ENCODE measurements around the gene C17orf67. TPM values are rescaled to one million over a fixed set of nuclear protein-coding genes. Genes with fewer than 3 reads are reported as not detected.

Gene C17orf67
- polyA plus RNA-seq, 2 donors = 0.44 to 2.1 TPM

DNA sequence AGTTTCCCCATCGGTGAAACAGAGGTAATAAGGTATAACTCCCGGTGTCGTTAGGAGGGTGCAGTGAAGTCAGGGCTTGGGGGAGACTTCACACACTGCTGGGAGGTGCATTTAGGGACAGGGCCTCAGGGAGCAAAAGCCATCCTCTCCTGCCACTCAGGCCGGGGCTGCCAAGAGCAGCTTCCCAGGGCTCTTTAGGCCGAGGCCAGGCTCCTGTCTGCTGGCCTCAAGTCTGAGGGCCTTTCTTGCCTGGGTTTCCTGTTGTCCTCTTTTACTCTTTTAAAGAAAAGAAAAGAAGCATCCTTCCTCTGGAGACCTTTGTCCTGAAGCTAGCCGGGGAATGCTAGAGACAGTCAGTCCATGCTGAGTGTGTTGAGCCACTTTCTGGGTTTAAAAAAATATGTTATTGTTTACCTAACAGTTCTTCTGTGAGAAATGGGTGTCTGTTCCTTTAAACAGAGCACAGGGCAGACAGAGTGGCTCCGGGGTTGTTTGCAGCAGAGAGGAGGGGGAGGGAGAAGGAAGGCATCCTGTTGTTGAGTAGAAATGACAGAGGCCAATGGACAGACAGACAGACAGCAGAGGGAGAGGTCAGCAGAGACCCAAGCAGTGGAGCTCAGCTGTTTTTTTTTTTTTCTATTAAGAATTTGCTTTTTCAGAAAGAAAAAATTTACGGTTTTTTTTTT lies 79.1 kb downstream of the C17orf67 start:
- no peaks in the 10 kb centered on the region for H3K36me3 ChIP-seq (ENCODE audit: control insufficient read depth in 2 of 2, insufficient read depth in 2 of 2, low read length in 1 of 2)
- H3K9me3 ChIP-seq (ENCODE audit: control insufficient read depth in 2 of 2, insufficient read depth in 1 of 2, low read depth in 1 of 2, low read length in 1 of 2) = no peaks in the 10 kb centered on the region
- H3K27me3 ChIP-seq (ENCODE audit: control insufficient read depth in 1 of 2, insufficient read depth in 2 of 2, low read length in 2 of 2) = no peaks in the 10 kb centered on the region
- no peak overlapping the region for H3K4me3 ChIP-seq (ENCODE audit: low read depth in 1 of 2, low read length in 2 of 2)
- H3K4me1 ChIP-seq (ENCODE audit: control insufficient read depth in 2 of 2, insufficient read depth in 2 of 2, low read length in 1 of 2) = no peaks in the 10 kb centered on the region
- no peak overlapping the region for H3K27ac ChIP-seq (ENCODE audit: low read depth in 2 of 2, low read length in 1 of 2)
- WGBS, 2 donors = 48 to 49% methylated on average over 8 of the region's 8 CpGs

DNA sequence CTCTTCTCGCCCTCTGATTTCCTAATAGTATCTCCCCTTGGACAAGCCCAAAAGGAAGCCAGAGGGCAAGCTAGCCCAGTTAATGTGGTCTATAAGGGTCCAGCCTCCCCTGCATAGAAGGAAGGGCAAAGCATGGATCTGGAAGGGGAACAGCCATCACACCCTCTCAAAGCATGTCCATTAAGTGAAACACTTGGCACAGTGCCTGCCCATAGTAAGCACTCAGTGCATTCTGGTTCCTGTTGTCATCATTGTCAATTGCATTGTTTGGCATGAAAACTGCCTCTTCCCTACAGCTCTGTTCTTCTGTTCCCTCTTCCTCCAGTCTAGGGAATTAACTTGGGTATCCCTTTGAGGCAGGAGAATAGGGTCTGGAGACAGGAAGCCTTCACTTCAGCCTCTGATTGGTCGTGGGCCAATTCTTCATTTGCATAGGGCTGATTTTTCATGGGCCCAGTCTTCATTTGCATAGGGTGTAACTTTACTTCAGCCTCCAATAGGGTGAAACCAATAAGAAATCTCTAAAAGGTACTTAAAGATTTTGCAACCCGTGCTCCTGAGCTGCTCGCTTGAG lies 81.4 kb downstream of the C17orf67 start:
- 81 to 89% methylated on average over 4 of the region's 4 CpGs for WGBS, 2 donors
- Histone ChIP-seq H3K36me3 (ENCODE audit: control insufficient read depth in 2 of 2, insufficient read depth in 2 of 2, low read length in 1 of 2) (no peaks in the 10 kb centered on the region), H3K4me3 (ENCODE audit: low read depth in 1 of 2, low read length in 2 of 2) (no peak overlapping the region), H3K27ac (ENCODE audit: low read depth in 2 of 2, low read length in 1 of 2) (no peak overlapping the region), H3K4me1 (ENCODE audit: control insufficient read depth in 2 of 2, insufficient read depth in 2 of 2, low read length in 1 of 2) (no peaks in the 10 kb centered on the region), H3K27me3 (ENCODE audit: control insufficient read depth in 1 of 2, insufficient read depth in 2 of 2, low read length in 2 of 2) (no peaks in the 10 kb centered on the region), H3K9me3 (ENCODE audit: control insufficient read depth in 2 of 2, insufficient read depth in 1 of 2, low read depth in 1 of 2, low read length in 1 of 2) (no peaks in the 10 kb centered on the region)

DNA sequence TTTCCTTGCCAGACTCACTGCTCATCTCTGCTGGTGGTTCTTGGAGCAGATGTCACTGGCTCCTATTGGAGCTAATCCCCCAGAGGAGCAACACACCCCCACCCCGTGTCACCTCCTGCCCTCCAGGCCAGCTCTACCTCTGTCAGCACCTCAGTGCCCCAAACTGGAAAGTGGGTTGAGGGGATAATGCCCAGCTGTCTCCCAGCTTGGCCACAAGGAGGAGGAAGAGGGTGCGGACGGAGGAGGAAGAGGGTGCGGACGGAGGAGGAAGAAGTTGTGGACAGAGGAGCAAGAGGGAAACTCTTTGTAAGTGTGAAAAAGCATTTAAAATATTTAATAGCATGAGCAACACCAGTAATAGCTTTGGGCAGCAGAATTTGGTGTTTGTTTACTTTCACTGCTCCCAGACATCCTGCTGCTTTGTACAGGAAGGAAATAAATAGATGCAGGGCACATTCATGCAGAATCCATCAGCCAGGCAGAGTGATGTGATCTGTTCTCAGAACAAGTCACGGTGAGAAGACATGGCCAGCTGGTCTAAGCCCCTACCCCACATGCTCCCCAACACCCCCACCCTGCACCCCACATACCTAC lies 82.5 kb downstream of the C17orf67 start:
- no peak overlapping the region for H3K4me3 ChIP-seq (ENCODE audit: low read depth in 1 of 2, low read length in 2 of 2)
- 60 to 73% methylated on average over 6 of the region's 6 CpGs for WGBS, 2 donors
- H3K36me3 ChIP-seq (ENCODE audit: control insufficient read depth in 2 of 2, insufficient read depth in 2 of 2, low read length in 1 of 2) = no peaks in the 10 kb centered on the region
- H3K9me3 ChIP-seq (ENCODE audit: control insufficient read depth in 2 of 2, insufficient read depth in 1 of 2, low read depth in 1 of 2, low read length in 1 of 2) = no peaks in the 10 kb centered on the region
- no peak overlapping the region for H3K27ac ChIP-seq (ENCODE audit: low read depth in 2 of 2, low read length in 1 of 2)
- H3K4me1 ChIP-seq (ENCODE audit: control insufficient read depth in 2 of 2, insufficient read depth in 2 of 2, low read length in 1 of 2) = no peaks in the 10 kb centered on the region
- H3K27me3 ChIP-seq (ENCODE audit: control insufficient read depth in 1 of 2, insufficient read depth in 2 of 2, low read length in 2 of 2) = no peaks in the 10 kb centered on the region

DNA sequence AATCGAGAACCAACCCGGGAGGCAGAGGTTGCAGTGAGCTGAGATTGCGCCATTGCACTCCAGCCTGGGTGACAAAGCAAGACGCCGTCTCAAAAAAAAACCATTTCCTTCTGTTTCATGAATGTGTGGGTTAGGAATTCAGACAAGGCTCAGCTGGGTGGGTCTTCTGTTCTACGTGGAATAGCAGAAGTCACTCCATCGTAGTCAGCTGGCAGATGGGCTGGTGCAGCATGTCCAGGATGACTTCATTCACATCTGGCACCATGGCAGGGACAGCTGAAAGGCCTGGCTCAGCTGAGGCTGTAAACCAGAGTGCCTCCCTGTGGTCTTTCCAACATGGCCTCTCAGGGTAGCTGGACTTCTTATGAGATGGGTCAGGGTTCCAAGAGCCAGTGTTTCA lies 89.0 kb downstream of the C17orf67 start:
- no peaks in the 10 kb centered on the region for H3K36me3 ChIP-seq (ENCODE audit: control insufficient read depth in 2 of 2, insufficient read depth in 2 of 2, low read length in 1 of 2)
- whole genome bisulfite sequencing, 2 donors = 87 to 91% methylated on average over 7 of the region's 7 CpGs
- peaks cover 0 to 3% of the 10 kb centered on the region in 2 donors for H3K4me1 ChIP-seq (ENCODE audit: control insufficient read depth in 2 of 2, insufficient read depth in 2 of 2, low read length in 1 of 2)

DNA sequence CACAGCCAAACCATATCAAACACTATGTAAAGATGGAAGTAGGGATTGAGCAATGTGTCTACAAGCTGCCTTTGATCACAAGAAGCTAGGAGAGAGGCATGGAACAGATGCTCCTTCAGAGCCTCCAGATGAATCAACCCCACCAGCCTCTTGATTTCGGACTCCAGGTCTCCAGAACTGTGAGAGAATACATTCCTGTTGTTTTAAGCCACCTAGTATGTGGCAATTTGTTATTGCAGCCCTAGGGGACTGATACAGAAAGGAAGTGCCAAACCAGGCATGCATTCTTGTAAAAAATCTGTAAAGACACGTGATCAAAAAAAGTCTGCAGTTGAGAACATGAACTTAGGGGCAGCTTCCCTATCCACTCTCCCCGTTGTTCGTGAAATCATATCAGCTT lies 91.1 kb downstream of the C17orf67 start:
- no peaks in the 10 kb centered on the region for H3K27me3 ChIP-seq (ENCODE audit: control insufficient read depth in 1 of 2, insufficient read depth in 2 of 2, low read length in 2 of 2)
- H3K4me3 ChIP-seq (ENCODE audit: low read depth in 1 of 2, low read length in 2 of 2) = no peak overlapping the region
- peaks cover 0 to 3% of the 10 kb centered on the region in 2 donors for H3K4me1 ChIP-seq (ENCODE audit: control insufficient read depth in 2 of 2, insufficient read depth in 2 of 2, low read length in 1 of 2)
- H3K27ac ChIP-seq (ENCODE audit: low read depth in 2 of 2, low read length in 1 of 2) = no peak overlapping the region
- peaks cover 0 to 5% of the 10 kb centered on the region in 2 donors for H3K9me3 ChIP-seq (ENCODE audit: control insufficient read depth in 2 of 2, insufficient read depth in 1 of 2, low read depth in 1 of 2, low read length in 1 of 2)
- H3K36me3 ChIP-seq (ENCODE audit: control insufficient read depth in 2 of 2, insufficient read depth in 2 of 2, low read length in 1 of 2) = no peaks in the 10 kb centered on the region
- 70 to 73% methylated on average over 4 of the region's 4 CpGs for WGBS, 2 donors

More for the DNA sequence above, 89.0 kb downstream of the C17orf67 start:
- Histone ChIP-seq H3K9me3 (ENCODE audit: control insufficient read depth in 2 of 2, insufficient read depth in 1 of 2, low read depth in 1 of 2, low read length in 1 of 2) (peaks cover 0 to 5% of the 10 kb centered on the region in 2 donors), H3K4me3 (ENCODE audit: low read depth in 1 of 2, low read length in 2 of 2) (no peak overlapping the region), H3K27me3 (ENCODE audit: control insufficient read depth in 1 of 2, insufficient read depth in 2 of 2, low read length in 2 of 2) (no peaks in the 10 kb centered on the region), H3K27ac (ENCODE audit: low read depth in 2 of 2, low read length in 1 of 2) (no peak overlapping the region)

Other genes starting within 250 kb of the C17orf67 start
- gene NOG, start 240.2 kb downstream of the C17orf67 start, polyA plus RNA-seq = under 1 TPM; 0.06 to 0.24 TPM
- gene DGKE, start 231 bp upstream of the C17orf67 start, polyA plus RNA-seq = 1 to 10 TPM; 1.3 to 1.6 TPM
- 10 to 100 TPM; 15.9 to 18.2 TPM for gene TRIM25, start 80.1 kb upstream of the C17orf67 start, polyA plus RNA-seq
- gene COIL, start 127.1 kb upstream of the C17orf67 start, polyA plus RNA-seq = 1 to 10 TPM; 8.8 to 9.4 TPM
- 10 to 100 TPM; 51.1 to 98.3 TPM for gene SCPEP1, start 144.2 kb upstream of the C17orf67 start, polyA plus RNA-seq